K562 (cell line): Measurements from ENCODE around the gene GNAT3. TPM values are rescaled to one million over a fixed set of nuclear protein-coding genes. Genes with fewer than 3 reads are reported as not detected.

ENCODE experiments used
- ATAC-seq: fragments of 200-7000 bp; cut with Tn5 transposase; 3 replicates; pipeline ENCODE4 v1.9.1; 2020; ENCODE audit warnings: moderate library complexity
- BruUV-seq: library from RNA; stranded (reverse); fragments of 400-500 nt; replicated peaks from 2 replicates; lab custom pipeline; 2021; lab: Mats Ljungman, UMichigan
- CTCF ChIA-PET: fragments of 300-600 bp; formaldehyde crosslinking; extraction: SDS; loops from one replicate; lab custom pipeline; 2021; ENCODE audit warnings: low intra/inter-chr PET ratio; lab: Yijun Ruan, JAX
- POLR2A ChIA-PET: fragments of 300-600, 350-650 bp; sonication (Branson Sonifier 250); formaldehyde crosslinking; extraction: SDS; loops from one replicate; lab custom pipeline; 2021; ENCODE audit warnings: antibody characterized with exemption, inconsistent platforms; lab: Yijun Ruan, JAX
- DNase-seq, 4 experiments: peaks; one replicate each; pipeline versions ENCODE4 v3.0.0 to v3.0.0-alpha.2; 2011 to 2018; ENCODE audit warnings: low spot score in 3 of 4, mixed read lengths in 3 of 4; ENCODE audit errors: extremely low read depth in 1 of 4
- FAIRE-seq: peaks from 2 replicates; lab custom pipeline; 2011; peaks lifted over from hg19 to GRCh38; lab: Jason Lieb, UNC
- H2AFZ ChIP-seq: 2 replicates; pipeline ENCODE4 v1.6.0; 2011; ENCODE audit warnings: low read depth, low read length, control low read depth, inconsistent platforms
- H3K27ac ChIP-seq: fragments of 200-600 bp; 3 replicates; pipeline ENCODE4 v1.8.0; 2011; ENCODE audit warnings: low read depth, mild to moderate bottlenecking, control low read depth, inconsistent platforms, low read length, moderate library complexity, mixed read lengths; ENCODE audit errors: extremely low read depth
- H3K27me3 ChIP-seq, 2 experiments: fragments of 300-600 bp in 1 of 2; 2 replicates in 1 of 2; 3 replicates in 1 of 2; pipeline versions ENCODE4 v1.6.0 to v1.8.0; 2011; ENCODE audit warnings: inconsistent platforms in 2 of 2, low read length in 2 of 2, mild to moderate bottlenecking in 1 of 2, mixed read lengths in 1 of 2, moderate library complexity in 1 of 2; ENCODE audit not compliant: control insufficient read depth in 2 of 2, insufficient read depth in 2 of 2
- H3K36me3 ChIP-seq: fragments of 300-600 bp; 3 replicates; pipeline ENCODE4 v1.8.0; 2011; ENCODE audit warnings: mild to moderate bottlenecking, low read length, inconsistent platforms; ENCODE audit not compliant: control insufficient read depth, insufficient read depth
- H3K4me1 ChIP-seq, 2 experiments: fragments of 200-600 bp in 1 of 2; replicated peaks in 1 of 2; 2 replicates in 1 of 2; 3 replicates in 1 of 2; pipeline versions ENCODE4 v1.5.1 to v1.8.0; 2011; ENCODE audit warnings: inconsistent platforms in 2 of 2, low read length in 2 of 2, mild to moderate bottlenecking in 1 of 2, mixed read lengths in 1 of 2, moderate library complexity in 1 of 2; ENCODE audit not compliant: control insufficient read depth in 2 of 2, insufficient read depth in 2 of 2
- H3K4me2 ChIP-seq: 2 replicates; pipeline ENCODE4 v1.6.1; 2011; ENCODE audit warnings: low read length, control low read depth, inconsistent platforms, mixed read lengths; ENCODE audit not compliant: insufficient read depth
- H3K4me3 ChIP-seq: fragments of 200-600 bp; sonication (generic), shearing (Covaris generic); 2 replicates; pipeline ENCODE4 v1.5.1; 2016; ENCODE audit warnings: control low read depth, inconsistent platforms
- H3K79me2 ChIP-seq: fragments of 200-600 bp; 3 replicates; pipeline ENCODE4 v1.8.0; 2011; ENCODE audit warnings: low read length, inconsistent platforms; ENCODE audit not compliant: control insufficient read depth, insufficient read depth
- H3K9ac ChIP-seq, 2 experiments: 2 replicates each; pipeline versions ENCODE4 v1.6.0 to v1.6.1; 2011; ENCODE audit warnings: low read depth in 2 of 2, low read length in 2 of 2, control low read depth in 1 of 2, inconsistent platforms in 1 of 2, mild to moderate bottlenecking in 1 of 2, mixed read lengths in 1 of 2; ENCODE audit not compliant: insufficient read depth in 1 of 2
- H3K9me1 ChIP-seq: one replicate; pipeline ENCODE4 v1.6.0; 2011; ENCODE audit warnings: inconsistent platforms, mild to moderate bottlenecking, low read length, moderate library complexity; ENCODE audit not compliant: control insufficient read depth, insufficient read depth
- H3K9me3 ChIP-seq: replicated peaks from 2 replicates; pipeline ENCODE4 v1.5.1; 2011; ENCODE audit warnings: low read depth, low read length, inconsistent platforms; ENCODE audit not compliant: control insufficient read depth, insufficient read depth
- H4K20me1 ChIP-seq: replicated peaks from 2 replicates; pipeline ENCODE4 v1.6.1; 2011; ENCODE audit warnings: low read length, inconsistent platforms, mixed read lengths; ENCODE audit not compliant: control insufficient read depth, insufficient read depth
- CCNT2 ChIP-seq: IDR thresholded peaks from 2 replicates; pipeline ENCODE4 v1.6.1; 2011; ENCODE audit warnings: borderline replicate concordance, low read depth, mild to moderate bottlenecking, moderate library complexity, mixed read lengths, low read length; ENCODE audit not compliant: insufficient read length; ENCODE audit errors: extremely low read depth
- EP300 ChIP-seq: IDR thresholded peaks from 2 replicates; pipeline ENCODE4 v1.6.1; 2012; ENCODE audit warnings: low read length, improper control_type of control experiment
- MBD2 ChIP-seq: sonication (generic); IDR thresholded peaks from 2 replicates; pipeline ENCODE4 v1.6.1; 2016; ENCODE audit warnings: low read depth, borderline replicate concordance
- NFATC3 ChIP-seq: fragments of 450-650 bp; IDR thresholded peaks from 2 replicates; pipeline ENCODE4 v1.6.1; 2017; ENCODE audit warnings: mild to moderate bottlenecking
- PCBP2 ChIP-seq: fragments of 200-400 bp; formaldehyde crosslinking; IDR thresholded peaks from 2 replicates; pipeline ENCODE4 v1.6.1; 2018; ENCODE audit warnings: low read length, low read depth, mild to moderate bottlenecking, moderate library complexity; ENCODE audit not compliant: poor library complexity, severe bottlenecking
- PML ChIP-seq: IDR thresholded peaks from 2 replicates; pipeline ENCODE4 v1.6.1; 2012; ENCODE audit warnings: low read length, inconsistent platforms
- TBP ChIP-seq: optimal IDR thresholded peaks from 2 replicates; pipeline ENCODE3; 2011; ENCODE audit warnings: low read depth, low read length, improper control_type of control experiment
- THRAP3 ChIP-seq: fragments of 450-650 bp; IDR thresholded peaks from 2 replicates; pipeline ENCODE4 v1.6.1; 2016; ENCODE audit warnings: mild to moderate bottlenecking, inconsistent platforms, borderline replicate concordance
- ZNF124 ChIP-seq: sonication (generic); formaldehyde crosslinking; IDR thresholded peaks from 2 replicates; pipeline ENCODE4 v1.8.1; 2022; ENCODE audit warnings: missing genetic modification reagents
- ZNF444 ChIP-seq: fragments of 250-450 bp; sonication (Bioruptor Pico); IDR thresholded peaks from 2 replicates; pipeline ENCODE4 v1.4.0; 2020; ENCODE audit warnings: mild to moderate bottlenecking, moderate library complexity
- WGBS: fragments of 100-300 bp; shearing (Covaris generic); methylation state at CpG from one replicate; pipeline ENCODE4 v1.1.6; 2016; ENCODE audit warnings: low coverage, mixed read lengths; ENCODE audit not compliant: insufficient coverage; ENCODE audit errors: missing lambda C conversion rate; 5-methylcytosine and 5-hydroxymethylcytosine counted together
- in situ Hi-C: fragments of 300-500 bp; cut with MboI; formaldehyde crosslinking; loops from 4 replicates; pipeline ENCODE4 v1.15.0; 2018; ENCODE audit warnings: inconsistent platforms, mixed read lengths
- intact Hi-C: fragments of 100-400 bp; cut with micrococcal nuclease; formaldehyde crosslinking; loops from 2 replicates; pipeline ENCODE4 v1.14.2; 2022
- polyA plus RNA-seq, 8 experiments: library from polyadenylated mRNA; depleted of rRNA in 4 of 8; stranded (reverse) in 5 of 8; unstranded in 3 of 8; fragments of >200 nt; fragmentation: Nextera tagmentation in 2 of 8; fragmentation: Illumina TruSeq in 1 of 8; extraction: Ambion mirVana in 2 of 8; extraction: Trizol in 1 of 8; gene quantifications; 2 replicates each; pipeline versions ENCODE4 v1.2.1 to v1.2.3, GENCODE V29; 2011 to 2014; ENCODE audit warnings: inconsistent platforms in 1 of 8, missing spikeins in 1 of 8
- total RNA-seq, 7 experiments: library from RNA; depleted of rRNA in 6 of 7; stranded (reverse); fragments of >200 nt in 6 of 7; fragmentation: Illumina TruSeq in 2 of 7; extraction: Trizol in 2 of 7; gene quantifications; 2 replicates each; pipeline versions ENCODE4 v1.2.1 to v1.2.3, GENCODE V29; 2011 to 2021; ENCODE audit warnings: low replicate concordance in 1 of 7
- TF ChIP-seq, protein P1 (sequence below): sonication (generic); formaldehyde crosslinking; IDR thresholded peaks from 2 replicates; pipeline ENCODE4 v1.8.0; 2022; ENCODE audit warnings: missing genetic modification reagents, mild to moderate bottlenecking, borderline replicate concordance
- TF ChIP-seq, protein P2 (sequence below): fragments of 250-450 bp; sonication (Bioruptor Pico); IDR thresholded peaks from 2 replicates; pipeline ENCODE4 v1.8.0; 2021; ENCODE audit warnings: moderate library complexity, mild to moderate bottlenecking, inconsistent platforms
- TF ChIP-seq, protein P3 (sequence below): IDR thresholded peaks from 2 replicates; pipeline ENCODE4 v1.6.1; 2011; ENCODE audit not compliant: insufficient read length; ENCODE audit errors: extremely low read depth
- TF ChIP-seq, protein P4 (sequence below): fragments of 250-450 bp; sonication (Bioruptor Pico); IDR thresholded peaks from 2 replicates; pipeline ENCODE4 v1.4.0; 2020; ENCODE audit warnings: mild to moderate bottlenecking, moderate library complexity, borderline replicate concordance

Gene GNAT3
- total and polyA plus RNA-seq, 9 of the 15 experiments (the other 6 are each of a cell fraction or from before 2014, with no cell fraction given): not detected

DNA sequence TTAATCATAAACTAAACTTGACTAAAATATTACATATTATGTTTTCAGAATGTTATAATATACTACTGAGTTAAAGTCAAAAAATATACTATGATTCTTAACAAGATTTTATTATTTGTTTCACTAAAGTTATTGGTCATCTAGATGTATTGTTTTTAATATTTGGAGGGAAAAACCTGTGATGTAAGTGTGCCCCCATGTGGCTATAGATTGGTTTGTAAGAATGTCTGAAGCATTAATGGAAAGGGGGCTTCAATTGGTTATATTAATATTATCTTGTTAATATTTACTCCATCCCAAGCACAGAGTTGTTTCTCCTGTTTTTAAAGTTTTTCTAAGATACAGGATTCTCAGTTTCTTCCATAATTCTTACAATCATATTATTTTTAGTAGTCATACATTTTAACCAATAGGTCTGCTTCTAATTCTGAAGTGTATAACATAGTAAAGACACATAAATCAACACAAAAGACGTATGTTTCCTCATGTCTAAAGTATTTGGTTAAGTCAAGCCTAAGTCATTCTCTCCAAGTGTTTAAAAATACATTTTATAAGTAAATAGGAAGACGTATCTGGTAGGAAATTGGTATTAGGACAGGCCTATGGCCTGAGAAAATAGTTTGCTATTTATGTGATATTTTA lies 58.0 kb downstream of the GNAT3 start (continued):
- TF ChIP-seq ZNF124: no peak
- TF ChIP-seq, all 486 proteins: peak for 2

DNA sequence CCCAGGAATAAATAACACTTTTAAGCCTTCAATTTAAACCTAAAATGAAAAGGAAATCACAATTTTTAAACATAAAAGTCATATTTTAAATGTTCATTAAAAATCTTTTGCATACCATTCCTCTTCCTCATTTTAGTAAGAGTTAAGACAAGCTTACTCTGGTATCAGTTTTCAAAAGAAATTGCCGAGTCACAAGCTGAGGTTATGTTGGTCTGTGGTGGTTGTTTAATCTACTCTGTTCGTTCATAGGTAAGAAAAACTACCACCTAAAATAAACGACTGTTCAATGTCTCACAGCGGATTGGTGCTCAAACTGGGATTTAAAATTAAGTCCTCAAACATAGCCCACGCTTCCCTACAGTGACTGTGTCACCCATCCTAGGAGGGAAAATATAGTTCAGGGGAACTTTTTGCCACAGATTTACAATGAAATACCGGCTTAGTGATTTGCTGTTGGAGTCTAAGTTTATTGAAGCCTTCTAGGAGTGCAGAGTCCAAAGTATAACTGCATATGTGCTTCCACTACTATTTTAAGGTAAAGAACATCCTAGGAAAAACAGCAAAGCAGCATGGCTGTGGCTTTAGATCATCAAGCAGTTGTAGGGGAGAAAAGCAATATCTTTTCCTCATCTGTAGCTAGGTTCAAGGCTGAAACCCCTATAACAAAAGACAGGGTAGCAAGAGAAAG lies 61.1 kb downstream of the GNAT3 start:
- FAIRE-seq (no peak), ATAC-seq (no peak), DNase-seq (no peak)
- ChIA-PET CTCF (no interaction called here), POLR2A (no interaction called here)
- no peaks in the 10 kb centered on the region for H3K4me1 ChIP-seq
- WGBS: 0% methylated on average over 6 of the region's 6 CpGs
- BruUV-seq: no TSS peak
- no peak overlapping the region for H3K27ac ChIP-seq
- no peaks in the 10 kb centered on the region; the same call in none of the 2 replicates for H3K9me3 ChIP-seq
- in situ Hi-C loops: no loop called here
- H3K79me2 ChIP-seq: no peaks in the 10 kb centered on the region
- H3K4me2 ChIP-seq: no peak overlapping the region
- H3K4me3 ChIP-seq: no peak overlapping the region
- no peaks in the 10 kb centered on the region for H3K36me3 ChIP-seq
- intact Hi-C loops: no loop called here
- H3K9me1 ChIP-seq: no peaks in the 10 kb centered on the region
- H3K27me3 ChIP-seq: no peaks in the 10 kb centered on the region
- no peak overlapping the region for H3K9ac ChIP-seq
- H4K20me1 ChIP-seq: no peaks in the 10 kb centered on the region
- H2AFZ ChIP-seq: no peak overlapping the region
- TF ChIP-seq THRAP3: no peak
- TF ChIP-seq, protein P1, sequence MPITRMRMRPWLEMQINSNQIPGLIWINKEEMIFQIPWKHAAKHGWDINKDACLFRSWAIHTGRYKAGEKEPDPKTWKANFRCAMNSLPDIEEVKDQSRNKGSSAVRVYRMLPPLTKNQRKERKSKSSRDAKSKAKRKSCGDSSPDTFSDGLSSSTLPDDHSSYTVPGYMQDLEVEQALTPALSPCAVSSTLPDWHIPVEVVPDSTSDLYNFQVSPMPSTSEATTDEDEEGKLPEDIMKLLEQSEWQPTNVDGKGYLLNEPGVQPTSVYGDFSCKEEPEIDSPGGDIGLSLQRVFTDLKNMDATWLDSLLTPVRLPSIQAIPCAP (CRISPR knock-in tag): no peak
- no peak for TF ChIP-seq ZNF444 (CRISPR knock-in tag)
- no peak for TF ChIP-seq NFATC3
- TF ChIP-seq, protein P2, sequence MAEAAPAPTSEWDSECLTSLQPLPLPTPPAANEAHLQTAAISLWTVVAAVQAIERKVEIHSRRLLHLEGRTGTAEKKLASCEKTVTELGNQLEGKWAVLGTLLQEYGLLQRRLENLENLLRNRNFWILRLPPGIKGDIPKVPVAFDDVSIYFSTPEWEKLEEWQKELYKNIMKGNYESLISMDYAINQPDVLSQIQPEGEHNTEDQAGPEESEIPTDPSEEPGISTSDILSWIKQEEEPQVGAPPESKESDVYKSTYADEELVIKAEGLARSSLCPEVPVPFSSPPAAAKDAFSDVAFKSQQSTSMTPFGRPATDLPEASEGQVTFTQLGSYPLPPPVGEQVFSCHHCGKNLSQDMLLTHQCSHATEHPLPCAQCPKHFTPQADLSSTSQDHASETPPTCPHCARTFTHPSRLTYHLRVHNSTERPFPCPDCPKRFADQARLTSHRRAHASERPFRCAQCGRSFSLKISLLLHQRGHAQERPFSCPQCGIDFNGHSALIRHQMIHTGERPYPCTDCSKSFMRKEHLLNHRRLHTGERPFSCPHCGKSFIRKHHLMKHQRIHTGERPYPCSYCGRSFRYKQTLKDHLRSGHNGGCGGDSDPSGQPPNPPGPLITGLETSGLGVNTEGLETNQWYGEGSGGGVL: no peak
- no peak for TF ChIP-seq CCNT2
- no peak for TF ChIP-seq TBP
- TF ChIP-seq EP300: no peak
- TF ChIP-seq, protein P3, sequence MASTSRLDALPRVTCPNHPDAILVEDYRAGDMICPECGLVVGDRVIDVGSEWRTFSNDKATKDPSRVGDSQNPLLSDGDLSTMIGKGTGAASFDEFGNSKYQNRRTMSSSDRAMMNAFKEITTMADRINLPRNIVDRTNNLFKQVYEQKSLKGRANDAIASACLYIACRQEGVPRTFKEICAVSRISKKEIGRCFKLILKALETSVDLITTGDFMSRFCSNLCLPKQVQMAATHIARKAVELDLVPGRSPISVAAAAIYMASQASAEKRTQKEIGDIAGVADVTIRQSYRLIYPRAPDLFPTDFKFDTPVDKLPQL: no peak
- no peak for TF ChIP-seq PML
- TF ChIP-seq, protein P4, sequence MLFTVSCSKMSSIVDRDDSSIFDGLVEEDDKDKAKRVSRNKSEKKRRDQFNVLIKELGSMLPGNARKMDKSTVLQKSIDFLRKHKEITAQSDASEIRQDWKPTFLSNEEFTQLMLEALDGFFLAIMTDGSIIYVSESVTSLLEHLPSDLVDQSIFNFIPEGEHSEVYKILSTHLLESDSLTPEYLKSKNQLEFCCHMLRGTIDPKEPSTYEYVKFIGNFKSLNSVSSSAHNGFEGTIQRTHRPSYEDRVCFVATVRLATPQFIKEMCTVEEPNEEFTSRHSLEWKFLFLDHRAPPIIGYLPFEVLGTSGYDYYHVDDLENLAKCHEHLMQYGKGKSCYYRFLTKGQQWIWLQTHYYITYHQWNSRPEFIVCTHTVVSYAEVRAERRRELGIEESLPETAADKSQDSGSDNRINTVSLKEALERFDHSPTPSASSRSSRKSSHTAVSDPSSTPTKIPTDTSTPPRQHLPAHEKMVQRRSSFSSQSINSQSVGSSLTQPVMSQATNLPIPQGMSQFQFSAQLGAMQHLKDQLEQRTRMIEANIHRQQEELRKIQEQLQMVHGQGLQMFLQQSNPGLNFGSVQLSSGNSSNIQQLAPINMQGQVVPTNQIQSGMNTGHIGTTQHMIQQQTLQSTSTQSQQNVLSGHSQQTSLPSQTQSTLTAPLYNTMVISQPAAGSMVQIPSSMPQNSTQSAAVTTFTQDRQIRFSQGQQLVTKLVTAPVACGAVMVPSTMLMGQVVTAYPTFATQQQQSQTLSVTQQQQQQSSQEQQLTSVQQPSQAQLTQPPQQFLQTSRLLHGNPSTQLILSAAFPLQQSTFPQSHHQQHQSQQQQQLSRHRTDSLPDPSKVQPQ (CRISPR knock-in tag): no peak
- no peak for TF ChIP-seq PCBP2
- no peak for TF ChIP-seq MBD2
